ENCODE measurements around the gene LTBP2. TPM values are rescaled to one million over a fixed set of nuclear protein-coding genes. Genes with fewer than 3 reads are reported as not detected.

LTBP2 gene
- total and polyA plus RNA-seq, 2 experiments from 2014 or later = 7.6 to 8.6 TPM

DNA sequence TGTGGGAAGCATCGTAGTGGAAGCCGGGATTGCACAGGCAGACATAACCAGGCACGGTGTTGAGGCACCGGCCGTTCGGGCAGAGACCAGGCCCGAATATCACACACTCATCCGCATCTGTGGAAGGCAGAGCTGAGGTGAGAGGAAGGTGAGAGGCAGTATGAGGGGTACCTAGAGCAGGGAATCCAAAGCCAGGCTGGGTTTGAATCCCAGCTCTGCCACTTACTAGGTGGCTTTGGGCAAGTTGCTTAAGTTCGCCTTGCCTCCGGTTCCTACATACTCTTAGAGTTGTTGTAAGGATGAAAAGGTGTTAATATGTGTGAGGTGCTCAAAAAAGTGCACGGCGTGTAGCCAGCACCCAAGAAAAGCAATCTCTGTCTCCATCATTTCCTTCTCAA is 108.1 kb downstream of the LTBP2 start:
- H3K4me3 ChIP-seq = no peak overlapping the region
- H3K9me2 ChIP-seq (replicated peaks; ENCODE audit: insufficient read depth) = no peaks in the 10 kb centered on the region
- no peak for DNase-seq (ENCODE audit: low spot score)
- no peaks in the 10 kb centered on the region for H3K27me3 ChIP-seq
- no peaks in the 10 kb centered on the region for H3K4me1 ChIP-seq (ENCODE audit: insufficient read depth)
- no peaks in the 10 kb centered on the region for H3K36me3 ChIP-seq (replicated peaks; ENCODE audit: insufficient read depth, low read depth)
- H3K79me2 ChIP-seq = no peaks in the 10 kb centered on the region
- TF ChIP-seq EZH2 (IDR thresholded peaks at IDR 0.05; ENCODE audit: borderline replicate concordance) (no peak), EZH2phosphoT487 (IDR thresholded peaks at IDR 0.05; ENCODE audit: low read depth, severe bottlenecking, unreplicated experiment) (no peak)
- TF ChIP-seq, protein P1, sequence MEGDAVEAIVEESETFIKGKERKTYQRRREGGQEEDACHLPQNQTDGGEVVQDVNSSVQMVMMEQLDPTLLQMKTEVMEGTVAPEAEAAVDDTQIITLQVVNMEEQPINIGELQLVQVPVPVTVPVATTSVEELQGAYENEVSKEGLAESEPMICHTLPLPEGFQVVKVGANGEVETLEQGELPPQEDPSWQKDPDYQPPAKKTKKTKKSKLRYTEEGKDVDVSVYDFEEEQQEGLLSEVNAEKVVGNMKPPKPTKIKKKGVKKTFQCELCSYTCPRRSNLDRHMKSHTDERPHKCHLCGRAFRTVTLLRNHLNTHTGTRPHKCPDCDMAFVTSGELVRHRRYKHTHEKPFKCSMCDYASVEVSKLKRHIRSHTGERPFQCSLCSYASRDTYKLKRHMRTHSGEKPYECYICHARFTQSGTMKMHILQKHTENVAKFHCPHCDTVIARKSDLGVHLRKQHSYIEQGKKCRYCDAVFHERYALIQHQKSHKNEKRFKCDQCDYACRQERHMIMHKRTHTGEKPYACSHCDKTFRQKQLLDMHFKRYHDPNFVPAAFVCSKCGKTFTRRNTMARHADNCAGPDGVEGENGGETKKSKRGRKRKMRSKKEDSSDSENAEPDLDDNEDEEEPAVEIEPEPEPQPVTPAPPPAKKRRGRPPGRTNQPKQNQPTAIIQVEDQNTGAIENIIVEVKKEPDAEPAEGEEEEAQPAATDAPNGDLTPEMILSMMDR (IDR thresholded peaks at IDR 0.05; ENCODE audit: poor library complexity) = no peak
- no peak overlapping the region for H3K27ac ChIP-seq
- H4K20me1 ChIP-seq (ENCODE audit: insufficient read depth, poor library complexity, severe bottlenecking) = no peaks in the 10 kb centered on the region
- no peak overlapping the region for H2AFZ ChIP-seq
- H3K4me2 ChIP-seq = no peak overlapping the region
- 95% methylated on average over 11 of the region's 12 CpGs for WGBS (ENCODE audit: low lambda C conversion rate, missing lambda C conversion rate)
- H3K9me3 ChIP-seq (ENCODE audit: low read depth) = no peaks in the 10 kb centered on the region

DNA sequence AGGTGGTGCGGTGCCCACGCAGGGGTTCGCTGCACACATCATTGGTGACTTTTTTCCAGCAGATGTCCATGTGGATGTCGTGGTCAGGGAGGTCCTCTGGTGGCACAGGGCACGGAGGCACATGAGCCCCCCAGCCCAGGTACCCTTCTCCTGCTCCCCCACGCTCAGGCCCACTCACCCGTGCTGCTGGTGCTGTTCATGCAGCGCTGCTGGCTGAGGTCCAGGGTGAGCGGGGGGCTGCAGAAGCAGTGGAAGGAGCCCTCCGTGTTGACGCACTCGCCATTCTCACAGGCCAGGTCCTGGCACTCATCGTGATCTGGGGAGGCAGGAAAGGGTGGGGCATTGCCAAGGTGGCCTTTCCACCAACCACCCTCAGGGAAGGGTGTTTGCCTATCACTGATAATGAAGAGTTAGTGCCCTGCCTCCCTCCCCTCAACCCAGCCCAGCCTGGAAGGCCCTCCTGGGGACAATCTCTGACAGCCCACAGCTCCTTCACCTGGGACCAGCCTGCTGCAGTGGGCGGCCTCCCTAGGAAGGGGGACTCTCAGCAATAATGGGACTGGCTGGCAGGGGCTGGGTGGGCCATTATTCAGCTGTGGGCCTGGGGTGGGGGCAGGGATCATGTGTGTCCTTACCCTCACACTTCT is 108.6 kb downstream of the LTBP2 start:
- H3K27ac ChIP-seq = no peak overlapping the region
- H2AFZ ChIP-seq = no peak overlapping the region
- no peak for DNase-seq (ENCODE audit: low spot score)
- 93% methylated on average over 14 of the region's 14 CpGs for WGBS (ENCODE audit: low lambda C conversion rate, missing lambda C conversion rate)
- no peaks in the 10 kb centered on the region for H4K20me1 ChIP-seq (ENCODE audit: insufficient read depth, poor library complexity, severe bottlenecking)
- H3K9me2 ChIP-seq (replicated peaks; ENCODE audit: insufficient read depth) = no peaks in the 10 kb centered on the region
- H3K27me3 ChIP-seq = no peaks in the 10 kb centered on the region
- H3K79me2 ChIP-seq = no peaks in the 10 kb centered on the region
- no peak overlapping the region for H3K4me3 ChIP-seq
- no peaks in the 10 kb centered on the region for H3K4me1 ChIP-seq (ENCODE audit: insufficient read depth)
- H3K36me3 ChIP-seq (replicated peaks; ENCODE audit: insufficient read depth, low read depth) = no peaks in the 10 kb centered on the region
- no peaks in the 10 kb centered on the region for H3K9me3 ChIP-seq (ENCODE audit: low read depth)
- TF ChIP-seq EZH2 (IDR thresholded peaks at IDR 0.05; ENCODE audit: borderline replicate concordance) (no peak), EZH2phosphoT487 (IDR thresholded peaks at IDR 0.05; ENCODE audit: low read depth, severe bottlenecking, unreplicated experiment) (no peak)
- TF ChIP-seq, protein P1 (IDR thresholded peaks at IDR 0.05; ENCODE audit: poor library complexity) = no peak
- no peak overlapping the region for H3K4me2 ChIP-seq

DNA sequence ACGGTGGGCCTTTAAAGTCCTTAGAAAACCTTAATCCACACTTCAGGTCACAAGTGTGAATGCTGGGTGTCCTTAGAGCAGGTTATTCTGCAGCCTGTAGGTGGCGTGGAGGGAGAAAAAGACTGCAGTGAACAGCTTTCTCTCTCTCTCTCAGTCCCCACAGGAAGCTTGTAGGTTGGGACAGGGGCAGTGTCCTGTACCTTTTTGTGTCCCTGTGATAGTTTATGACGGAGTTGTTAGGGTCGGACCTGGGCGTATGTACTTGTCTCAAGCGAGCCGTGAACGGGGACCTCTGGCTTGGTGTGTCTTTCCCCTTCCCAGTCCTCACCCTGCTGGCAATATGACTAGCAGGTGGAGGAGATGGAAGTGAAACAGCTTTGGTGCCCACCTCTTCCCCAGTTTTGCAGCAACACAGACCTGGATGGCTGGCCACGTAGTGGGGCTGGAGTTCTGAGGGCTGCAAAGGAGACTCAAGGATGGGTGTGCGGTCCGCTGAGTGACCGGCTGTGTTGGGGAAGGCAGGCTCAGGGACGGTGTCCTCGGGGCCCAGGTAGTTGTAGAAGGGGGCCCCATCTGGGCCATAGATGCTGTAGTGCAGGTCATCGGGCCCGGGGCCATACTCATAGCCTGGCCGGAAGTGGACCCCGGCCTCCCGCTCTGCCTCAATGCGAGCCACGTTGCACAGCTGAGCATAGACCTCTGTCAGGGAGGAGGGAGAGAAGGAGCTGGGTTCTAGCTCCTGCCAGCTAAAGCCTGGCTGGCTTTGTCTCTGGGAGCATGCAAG is 109.6 kb downstream of the LTBP2 start:
- no peak overlapping the region for H3K27ac ChIP-seq
- no peak overlapping the region for H3K4me2 ChIP-seq
- no peaks in the 10 kb centered on the region for H3K4me1 ChIP-seq (ENCODE audit: insufficient read depth)
- H4K20me1 ChIP-seq (ENCODE audit: insufficient read depth, poor library complexity, severe bottlenecking) = no peaks in the 10 kb centered on the region
- H2AFZ ChIP-seq = no peak overlapping the region
- DNase-seq (ENCODE audit: low spot score) = peak; percentile 61
- 84% methylated on average over 21 of the region's 21 CpGs for WGBS (ENCODE audit: low lambda C conversion rate, missing lambda C conversion rate)
- H3K79me2 ChIP-seq = no peaks in the 10 kb centered on the region
- no peaks in the 10 kb centered on the region for H3K36me3 ChIP-seq (replicated peaks; ENCODE audit: insufficient read depth, low read depth)
- no peaks in the 10 kb centered on the region for H3K9me2 ChIP-seq (replicated peaks; ENCODE audit: insufficient read depth)
- H3K9me3 ChIP-seq (ENCODE audit: low read depth) = no peaks in the 10 kb centered on the region
- H3K4me3 ChIP-seq = no peak overlapping the region
- no peak for TF ChIP-seq EZH2phosphoT487 (IDR thresholded peaks at IDR 0.05; ENCODE audit: low read depth, severe bottlenecking, unreplicated experiment)
- no peak for TF ChIP-seq EZH2 (IDR thresholded peaks at IDR 0.05; ENCODE audit: borderline replicate concordance)
- TF ChIP-seq, protein P1 (IDR thresholded peaks at IDR 0.05; ENCODE audit: poor library complexity) = peak; percentile 55
- H3K27me3 ChIP-seq = no peaks in the 10 kb centered on the region

Measured in hepatocyte (in vitro differentiated cells).